HG03064 (cell line): ENCODE data around the gene CENPM.

Experiments
- ATAC-seq: cut with Tn5 transposase; IDR thresholded peaks from one replicate; pipeline ENCODE4 v1.9.1; 2021; ENCODE audit warnings: low read depth; ENCODE audit not compliant: unreplicated experiment

Gene CENPM

GRCh38 chr22:41902016-41902415 lies 44.9 kb downstream of the CENPM start:
- no peak for ATAC-seq

GRCh38 chr22:41900652-41901312 lies 46.2 kb downstream of the CENPM start:
- ATAC-seq = no peak

- no peak for ATAC-seq
Measured at GRCh38 chr22:41899992-41900651, 46.8 kb downstream of the CENPM start.

- no peak for ATAC-seq
Measured at GRCh38 chr22:41899110-41899509, 47.8 kb downstream of the CENPM start.

- no peak for ATAC-seq
Measured at GRCh38 chr22:41898645-41899044, 48.3 kb downstream of the CENPM start.

- ATAC-seq = no peak
Measured at GRCh38 chr22:41893591-41894375, 53.2 kb downstream of the CENPM start.

GRCh38 chr22:41892721-41893120 lies 54.2 kb downstream of the CENPM start:
- no peak for ATAC-seq

- ATAC-seq = no peak
Measured at GRCh38 chr22:41891407-41891806, 55.5 kb downstream of the CENPM start.
